Smooth muscle cell (in vitro differentiated cells): ENCODE results near the gene SBF2. TPM values are rescaled to one million over a fixed set of nuclear protein-coding genes. Genes with fewer than 3 reads are reported as not detected.

Experiments used
- DNase-seq: peaks from one replicate; lab custom pipeline; 2025; ENCODE audit not compliant: unreplicated experiment; lab: John Stamatoyannopoulos, UW
- H2AFZ ChIP-seq: fragments of 200-600 bp; sonication (generic); 2 replicates; pipeline ENCODE4 v1.6.0; 2016; ENCODE audit warnings: antibody characterized with exemption, low read depth, mild to moderate bottlenecking
- H3F3A ChIP-seq: fragments of 200-600 bp; sonication (generic); 2 replicates; pipeline ENCODE4 v1.6.0; 2017; ENCODE audit warnings: antibody characterized with exemption, low read depth
- H3K27ac ChIP-seq: fragments of 200-600 bp; sonication (generic); 2 replicates; pipeline ENCODE4 v1.5.1; 2016; ENCODE audit warnings: low read depth, mild to moderate bottlenecking
- H3K27me3 ChIP-seq: fragments of 200-600 bp; sonication (generic); 2 replicates; pipeline ENCODE4 v1.6.1; 2016; ENCODE audit warnings: low read depth, mild to moderate bottlenecking
- H3K36me3 ChIP-seq: fragments of 200-600 bp; sonication (generic); 2 replicates; pipeline ENCODE4 v1.5.1; 2016; ENCODE audit warnings: low read depth
- H3K4me1 ChIP-seq: fragments of 200-600 bp; sonication (generic); 2 replicates; pipeline ENCODE4 v1.5.1; 2016; ENCODE audit warnings: low read depth
- H3K4me2 ChIP-seq: fragments of 200-600 bp; sonication (generic); 2 replicates; pipeline ENCODE4 v1.6.0; 2016; ENCODE audit warnings: mild to moderate bottlenecking
- H3K4me3 ChIP-seq: fragments of 200-600 bp; sonication (generic); 2 replicates; pipeline ENCODE4 v1.5.1; 2016; ENCODE audit warnings: mild to moderate bottlenecking
- H3K79me2 ChIP-seq: fragments of 200-600 bp; sonication (generic); 2 replicates; pipeline ENCODE4 v1.6.0; 2016; ENCODE audit warnings: low read depth, mild to moderate bottlenecking
- H3K9ac ChIP-seq: fragments of 200-600 bp; sonication (generic); 2 replicates; pipeline ENCODE4 v1.6.0; 2016; ENCODE audit warnings: low read depth
- H3K9me3 ChIP-seq: fragments of 200-600 bp; sonication (generic); replicated peaks from 2 replicates; pipeline ENCODE4 v1.5.1; 2016; ENCODE audit warnings: low read depth
- H4K20me1 ChIP-seq: fragments of 200-600 bp; sonication (generic); 2 replicates; pipeline ENCODE4 v1.6.0; 2016; ENCODE audit warnings: low read depth
- CTCF ChIP-seq: fragments of 200-600 bp; sonication (generic); IDR thresholded peaks from 2 replicates; pipeline ENCODE4 v1.5.1; 2017; ENCODE audit warnings: borderline replicate concordance, mild to moderate bottlenecking, antibody characterized with exemption; ENCODE audit not compliant: insufficient read depth, poor library complexity, severe bottlenecking
- WGBS: methylation state at CpG from one replicate; pipeline ENCODE4 v1.1.7; 2016; ENCODE audit warnings: low lambda C conversion rate; 5-methylcytosine and 5-hydroxymethylcytosine counted together
- polyA plus RNA-seq: library from polyadenylated mRNA; unstranded; fragments of >200 nt; fragmentation: Nextera tagmentation; extraction: Ambion mirVana; gene quantifications from 2 replicates; pipeline ENCODE4 v1.2.1, GENCODE V29; 2016
- total RNA-seq: library from RNA; depleted of rRNA; stranded (reverse); fragments of >200 nt; gene quantifications from 2 replicates; pipeline ENCODE4 v1.2.3, GENCODE V29; 2014

Gene SBF2
- total and polyA plus RNA-seq, 2 experiments from 2014 or later, result 19.0 to 80.7 TPM

GRCh38 chr11:9796854-9797253, 497.2 kb downstream of the SBF2 start:
- Histone ChIP-seq H3K9ac (no peak overlapping the region), H3K36me3 (no peaks in the 10 kb centered on the region), H3K4me3 (no peak overlapping the region), H3F3A (peaks cover 6% of the 10 kb centered on the region), H3K9me3 (no peaks in the 10 kb centered on the region), H3K4me1 (peaks cover 7% of the 10 kb centered on the region), H2AFZ (no peak overlapping the region), H3K79me2 (no peaks in the 10 kb centered on the region), H4K20me1 (no peaks in the 10 kb centered on the region), H3K27me3 (no peaks in the 10 kb centered on the region), H3K4me2 (no peak overlapping the region), H3K27ac (no peak overlapping the region)
- TF ChIP-seq CTCF, result no peak
- DNase-seq, result no peak
- WGBS, result 97% methylated on average over 5 of the region's 5 CpGs

DNA sequence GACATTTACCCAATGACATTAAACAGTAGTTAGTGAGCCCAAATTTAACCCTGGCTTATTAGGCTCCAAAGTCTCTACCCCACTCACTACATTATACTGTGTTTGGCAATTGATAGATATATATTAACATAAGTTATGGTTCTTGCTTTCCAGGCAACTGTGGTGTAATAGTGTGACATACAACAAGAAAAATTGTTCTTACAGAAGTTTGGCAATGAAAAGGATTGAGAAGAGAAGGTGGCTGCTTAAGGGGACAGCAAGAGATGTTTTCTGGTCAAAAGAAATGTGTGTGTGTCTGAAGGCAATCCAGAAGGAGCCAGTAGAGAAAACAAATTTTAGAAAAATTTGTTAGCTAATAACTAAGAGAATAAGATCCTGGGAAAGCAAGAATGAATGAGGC, 497.8 kb downstream of the SBF2 start:
- Histone ChIP-seq H3K27me3 (no peaks in the 10 kb centered on the region), H3K79me2 (no peaks in the 10 kb centered on the region), H3K4me3 (no peak overlapping the region), H3K4me1 (peaks cover under 1% of the 10 kb centered on the region), H2AFZ (no peak overlapping the region), H3F3A (peaks cover under 1% of the 10 kb centered on the region), H3K27ac (no peak overlapping the region), H3K9ac (no peak overlapping the region), H4K20me1 (no peaks in the 10 kb centered on the region), H3K9me3 (no peaks in the 10 kb centered on the region), H3K4me2 (no peak overlapping the region), H3K36me3 (no peaks in the 10 kb centered on the region)
- TF ChIP-seq CTCF, result no peak
- no peak for DNase-seq

GRCh38 chr11:9790703-9791102, 503.3 kb downstream of the SBF2 start:
- H3K4me1 ChIP-seq, result no peaks in the 10 kb centered on the region
- no peak overlapping the region for H3K4me2 ChIP-seq
- no peaks in the 10 kb centered on the region for H3K36me3 ChIP-seq
- no peak overlapping the region for H3K27ac ChIP-seq
- no peak overlapping the region for H3K4me3 ChIP-seq
- H3K9me3 ChIP-seq, result no peaks in the 10 kb centered on the region
- H3F3A ChIP-seq, result peaks cover 4% of the 10 kb centered on the region
- WGBS, result 71% methylated on average over 3 of the region's 3 CpGs
- no peak for DNase-seq
- H2AFZ ChIP-seq, result no peak overlapping the region
- H3K79me2 ChIP-seq, result no peaks in the 10 kb centered on the region
- no peaks in the 10 kb centered on the region for H3K27me3 ChIP-seq
- no peaks in the 10 kb centered on the region for H4K20me1 ChIP-seq
- no peak overlapping the region for H3K9ac ChIP-seq
- no peak for TF ChIP-seq CTCF

GRCh38 chr11:9789910-9790309, 504.1 kb downstream of the SBF2 start:
- WGBS, result 96% methylated on average over 3 of the region's 3 CpGs
- Histone ChIP-seq H3K4me1 (no peaks in the 10 kb centered on the region), H3F3A (peaks cover 12% of the 10 kb centered on the region), H3K36me3 (no peaks in the 10 kb centered on the region), H3K4me3 (no peak overlapping the region), H3K9ac (no peak overlapping the region), H2AFZ (no peak overlapping the region), H3K79me2 (no peaks in the 10 kb centered on the region), H3K9me3 (no peaks in the 10 kb centered on the region), H3K27ac (no peak overlapping the region), H4K20me1 (no peaks in the 10 kb centered on the region), H3K4me2 (no peak overlapping the region), H3K27me3 (no peaks in the 10 kb centered on the region)
- DNase-seq, result no peak
- TF ChIP-seq CTCF, result no peak
